H1 (cell line): ENCODE results near the gene ARHGAP32. TPM values are rescaled to one million over a fixed set of nuclear protein-coding genes. Genes with fewer than 3 reads are reported as not detected.

Experiments used
- BRCA1 ChIP-seq: IDR thresholded peaks from 2 replicates; pipeline ENCODE4 v1.6.1; 2012; ENCODE audit warnings: low read depth, low read length, improper control_type of control experiment
- EZH2 ChIP-seq: fragments of 200-600 bp; sonication (generic); IDR thresholded peaks from 2 replicates; pipeline ENCODE4 v1.7.1; 2012; ENCODE audit warnings: low read depth, mild to moderate bottlenecking, moderate library complexity, low read length, inconsistent platforms; ENCODE audit not compliant: severe bottlenecking
- GABPA ChIP-seq: IDR thresholded peaks from 2 replicates; pipeline ENCODE4 v1.6.1; 2011; ENCODE audit warnings: mild to moderate bottlenecking, low read length, moderate library complexity, borderline replicate concordance; ENCODE audit not compliant: insufficient read depth
- KDM5A ChIP-seq: fragments of 200-600 bp; IDR thresholded peaks from 2 replicates; pipeline ENCODE4 v1.7.1; 2012; ENCODE audit warnings: mild to moderate bottlenecking, low read length, inconsistent platforms, mixed read lengths
- PHF8 ChIP-seq: fragments of 200-600 bp; sonication (generic); conservative IDR thresholded peaks from 2 replicates; pipeline ENCODE4 v1.7.1; 2012; ENCODE audit warnings: low read depth, mild to moderate bottlenecking, inconsistent platforms, low read length, moderate library complexity
- TBP ChIP-seq: IDR thresholded peaks from 2 replicates; pipeline ENCODE4 v1.6.1; 2011; ENCODE audit warnings: low read depth, low read length, improper control_type of control experiment
- YY1 ChIP-seq: IDR thresholded peaks from 2 replicates; pipeline ENCODE4 v1.6.1; 2011; ENCODE audit warnings: low read depth, mild to moderate bottlenecking, low read length
- polyA plus RNA-seq, 7 experiments: library from polyadenylated mRNA; depleted of rRNA in 3 of 7; stranded (reverse) in 5 of 7; unstranded in 2 of 7; fragments of >200 nt in 5 of 7; fragments of 200-250 nt in 2 of 7; gene quantifications; 1 replicate in 5 of 7; 2 replicates in 1 of 7; 4 replicates in 1 of 7; pipeline versions ENCODE4 v1.2.1 to v1.2.3, GENCODE V29; 2011 to 2013; ENCODE audit warnings: missing spikeins in 2 of 7, mixed read lengths in 2 of 7
- total RNA-seq: library from RNA; stranded (reverse); fragmentation: NEBNext Ultra II Directional; extraction: Animal tissue kit (Norgen Biotek cat#: 25700); gene quantifications from 2 replicates; pipeline ENCODE4 v1.2.1, GENCODE V29; 2021
- TF ChIP-seq, protein P1 (sequence below): fragments of 300-600 bp; sonication (generic); IDR thresholded peaks from 2 replicates; pipeline ENCODE4 v1.7.1; 2012; ENCODE audit warnings: low read length, moderate library complexity, mild to moderate bottlenecking, inconsistent platforms; ENCODE audit not compliant: insufficient replicate concordance

ARHGAP32 gene
- total and polyA plus RNA-seq, 2 of the 8 experiments (the other 6 are each of a cell fraction or from before 2014, with no cell fraction given) = 13.7 to 30.0 TPM

DNA sequence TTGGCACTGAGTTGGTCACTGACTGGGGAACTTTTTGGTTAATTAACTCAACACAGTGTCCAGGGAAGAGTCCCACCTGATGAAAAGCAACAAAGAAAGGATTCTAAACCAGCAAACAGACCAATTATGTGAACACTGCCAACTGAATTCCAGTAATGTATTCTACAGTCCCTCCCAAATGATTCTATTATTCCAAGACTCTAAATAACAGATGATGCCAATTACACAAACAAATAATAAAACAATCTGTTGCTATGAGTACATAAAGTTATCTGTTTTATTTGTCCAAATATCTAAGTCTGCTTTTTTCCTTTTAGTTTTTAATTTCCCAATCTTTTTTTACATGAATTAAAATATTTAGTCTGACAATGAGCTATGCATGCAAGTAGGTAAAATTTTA, 151.2 kb downstream of the ARHGAP32 start (continued):
- TF ChIP-seq, protein P1, sequence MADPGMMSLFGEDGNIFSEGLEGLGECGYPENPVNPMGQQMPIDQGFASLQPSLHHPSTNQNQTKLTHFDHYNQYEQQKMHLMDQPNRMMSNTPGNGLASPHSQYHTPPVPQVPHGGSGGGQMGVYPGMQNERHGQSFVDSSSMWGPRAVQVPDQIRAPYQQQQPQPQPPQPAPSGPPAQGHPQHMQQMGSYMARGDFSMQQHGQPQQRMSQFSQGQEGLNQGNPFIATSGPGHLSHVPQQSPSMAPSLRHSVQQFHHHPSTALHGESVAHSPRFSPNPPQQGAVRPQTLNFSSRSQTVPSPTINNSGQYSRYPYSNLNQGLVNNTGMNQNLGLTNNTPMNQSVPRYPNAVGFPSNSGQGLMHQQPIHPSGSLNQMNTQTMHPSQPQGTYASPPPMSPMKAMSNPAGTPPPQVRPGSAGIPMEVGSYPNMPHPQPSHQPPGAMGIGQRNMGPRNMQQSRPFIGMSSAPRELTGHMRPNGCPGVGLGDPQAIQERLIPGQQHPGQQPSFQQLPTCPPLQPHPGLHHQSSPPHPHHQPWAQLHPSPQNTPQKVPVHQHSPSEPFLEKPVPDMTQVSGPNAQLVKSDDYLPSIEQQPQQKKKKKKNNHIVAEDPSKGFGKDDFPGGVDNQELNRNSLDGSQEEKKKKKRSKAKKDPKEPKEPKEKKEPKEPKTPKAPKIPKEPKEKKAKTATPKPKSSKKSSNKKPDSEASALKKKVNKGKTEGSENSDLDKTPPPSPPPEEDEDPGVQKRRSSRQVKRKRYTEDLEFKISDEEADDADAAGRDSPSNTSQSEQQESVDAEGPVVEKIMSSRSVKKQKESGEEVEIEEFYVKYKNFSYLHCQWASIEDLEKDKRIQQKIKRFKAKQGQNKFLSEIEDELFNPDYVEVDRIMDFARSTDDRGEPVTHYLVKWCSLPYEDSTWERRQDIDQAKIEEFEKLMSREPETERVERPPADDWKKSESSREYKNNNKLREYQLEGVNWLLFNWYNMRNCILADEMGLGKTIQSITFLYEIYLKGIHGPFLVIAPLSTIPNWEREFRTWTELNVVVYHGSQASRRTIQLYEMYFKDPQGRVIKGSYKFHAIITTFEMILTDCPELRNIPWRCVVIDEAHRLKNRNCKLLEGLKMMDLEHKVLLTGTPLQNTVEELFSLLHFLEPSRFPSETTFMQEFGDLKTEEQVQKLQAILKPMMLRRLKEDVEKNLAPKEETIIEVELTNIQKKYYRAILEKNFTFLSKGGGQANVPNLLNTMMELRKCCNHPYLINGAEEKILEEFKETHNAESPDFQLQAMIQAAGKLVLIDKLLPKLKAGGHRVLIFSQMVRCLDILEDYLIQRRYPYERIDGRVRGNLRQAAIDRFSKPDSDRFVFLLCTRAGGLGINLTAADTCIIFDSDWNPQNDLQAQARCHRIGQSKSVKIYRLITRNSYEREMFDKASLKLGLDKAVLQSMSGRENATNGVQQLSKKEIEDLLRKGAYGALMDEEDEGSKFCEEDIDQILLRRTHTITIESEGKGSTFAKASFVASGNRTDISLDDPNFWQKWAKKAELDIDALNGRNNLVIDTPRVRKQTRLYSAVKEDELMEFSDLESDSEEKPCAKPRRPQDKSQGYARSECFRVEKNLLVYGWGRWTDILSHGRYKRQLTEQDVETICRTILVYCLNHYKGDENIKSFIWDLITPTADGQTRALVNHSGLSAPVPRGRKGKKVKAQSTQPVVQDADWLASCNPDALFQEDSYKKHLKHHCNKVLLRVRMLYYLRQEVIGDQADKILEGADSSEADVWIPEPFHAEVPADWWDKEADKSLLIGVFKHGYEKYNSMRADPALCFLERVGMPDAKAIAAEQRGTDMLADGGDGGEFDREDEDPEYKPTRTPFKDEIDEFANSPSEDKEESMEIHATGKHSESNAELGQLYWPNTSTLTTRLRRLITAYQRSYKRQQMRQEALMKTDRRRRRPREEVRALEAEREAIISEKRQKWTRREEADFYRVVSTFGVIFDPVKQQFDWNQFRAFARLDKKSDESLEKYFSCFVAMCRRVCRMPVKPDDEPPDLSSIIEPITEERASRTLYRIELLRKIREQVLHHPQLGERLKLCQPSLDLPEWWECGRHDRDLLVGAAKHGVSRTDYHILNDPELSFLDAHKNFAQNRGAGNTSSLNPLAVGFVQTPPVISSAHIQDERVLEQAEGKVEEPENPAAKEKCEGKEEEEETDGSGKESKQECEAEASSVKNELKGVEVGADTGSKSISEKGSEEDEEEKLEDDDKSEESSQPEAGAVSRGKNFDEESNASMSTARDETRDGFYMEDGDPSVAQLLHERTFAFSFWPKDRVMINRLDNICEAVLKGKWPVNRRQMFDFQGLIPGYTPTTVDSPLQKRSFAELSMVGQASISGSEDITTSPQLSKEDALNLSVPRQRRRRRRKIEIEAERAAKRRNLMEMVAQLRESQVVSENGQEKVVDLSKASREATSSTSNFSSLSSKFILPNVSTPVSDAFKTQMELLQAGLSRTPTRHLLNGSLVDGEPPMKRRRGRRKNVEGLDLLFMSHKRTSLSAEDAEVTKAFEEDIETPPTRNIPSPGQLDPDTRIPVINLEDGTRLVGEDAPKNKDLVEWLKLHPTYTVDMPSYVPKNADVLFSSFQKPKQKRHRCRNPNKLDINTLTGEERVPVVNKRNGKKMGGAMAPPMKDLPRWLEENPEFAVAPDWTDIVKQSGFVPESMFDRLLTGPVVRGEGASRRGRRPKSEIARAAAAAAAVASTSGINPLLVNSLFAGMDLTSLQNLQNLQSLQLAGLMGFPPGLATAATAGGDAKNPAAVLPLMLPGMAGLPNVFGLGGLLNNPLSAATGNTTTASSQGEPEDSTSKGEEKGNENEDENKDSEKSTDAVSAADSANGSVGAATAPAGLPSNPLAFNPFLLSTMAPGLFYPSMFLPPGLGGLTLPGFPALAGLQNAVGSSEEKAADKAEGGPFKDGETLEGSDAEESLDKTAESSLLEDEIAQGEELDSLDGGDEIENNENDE = no peak
- no peak for TF ChIP-seq PHF8
- TF ChIP-seq KDM5A = no peak
- TF ChIP-seq EZH2 = no peak
- TF ChIP-seq BRCA1 = no peak
- TF ChIP-seq YY1 = no peak
- TF ChIP-seq GABPA = no peak
- TF ChIP-seq TBP = no peak
